Fibroblast of mammary gland (primary cell): ENCODE results near the gene KIF19.

Experiments used
- DNase-seq: peaks from one replicate; pipeline ENCODE4 v3.0.0-alpha.2; 2010; ENCODE audit warnings: low read depth
- H3K4me3 ChIP-seq: 2 replicates; pipeline ENCODE4 v1.5.1; 2011; ENCODE audit warnings: low read depth, mild to moderate bottlenecking, low read length, moderate library complexity; ENCODE audit not compliant: control insufficient read depth
- CTCF ChIP-seq: conservative IDR thresholded peaks from 2 replicates; pipeline ENCODE4 v1.5.1; 2011; ENCODE audit warnings: low read depth, low read length, inconsistent platforms; ENCODE audit not compliant: control insufficient read depth, insufficient read depth

Gene KIF19

GRCh38 chr17:74317071-74317470, 9.0 kb upstream of the KIF19 start:
- H3K4me3 ChIP-seq: no peak overlapping the region
- DNase-seq: no peak
- no peak for TF ChIP-seq CTCF

- DNase-seq: no peak
- TF ChIP-seq CTCF: no peak
- H3K4me3 ChIP-seq: no peak overlapping the region
Measured at GRCh38 chr17:74318391-74318790, 7.6 kb upstream of the KIF19 start.

- TF ChIP-seq CTCF: no peak
- no peak for DNase-seq
- no peak overlapping the region for H3K4me3 ChIP-seq
Measured at GRCh38 chr17:74324521-74324920, 1.5 kb upstream of the KIF19 start.

GRCh38 chr17:74325376-74325742, 667 bp upstream of the KIF19 start:
- H3K4me3 ChIP-seq: no peak overlapping the region
- no peak for DNase-seq
- no peak for TF ChIP-seq CTCF

GRCh38 chr17:74326506-74326905, 480 bp downstream of the KIF19 start:
- DNase-seq: no peak
- no peak overlapping the region for H3K4me3 ChIP-seq
- no peak for TF ChIP-seq CTCF

GRCh38 chr17:74328487-74328886, 2.5 kb downstream of the KIF19 start:
- TF ChIP-seq CTCF: no peak
- no peak for DNase-seq
- H3K4me3 ChIP-seq: no peak overlapping the region

- no peak for TF ChIP-seq CTCF
- H3K4me3 ChIP-seq: no peak overlapping the region
- DNase-seq: no peak
Measured at GRCh38 chr17:74329378-74329777, 3.4 kb downstream of the KIF19 start.
